Endothelial cell (in vitro differentiated cells): ENCODE measurements around the gene UNC5CL. TPM values are rescaled to one million over a fixed set of nuclear protein-coding genes. Genes with fewer than 3 reads are reported as not detected.
A peak's percentile ranks its signal among the peaks of the same experiment; 100 is the strongest.

ENCODE experiments used
- DNase-seq: peaks from one replicate; pipeline ENCODE4 v3.0.0; 2021; ENCODE audit warnings: low spot score
- H3K27ac Mint-ChIP-seq: one replicate; pipeline ENCODE4 v1.8.0; 2021; ENCODE audit warnings: mixed read lengths, inconsistent platforms; ENCODE audit not compliant: unreplicated experiment
- H3K27me3 Mint-ChIP-seq: one replicate; pipeline ENCODE4 v1.8.0; 2021; ENCODE audit warnings: mild to moderate bottlenecking, moderate library complexity, mixed read lengths, inconsistent platforms; ENCODE audit not compliant: unreplicated experiment
- H3K36me3 Mint-ChIP-seq: one replicate; pipeline ENCODE4 v1.8.0; 2021; ENCODE audit warnings: mild to moderate bottlenecking, low read depth, mixed read lengths, inconsistent platforms; ENCODE audit not compliant: unreplicated experiment
- H3K4me1 Mint-ChIP-seq: one replicate; pipeline ENCODE4 v1.8.0; 2021; ENCODE audit warnings: mild to moderate bottlenecking, mixed read lengths, inconsistent platforms; ENCODE audit not compliant: unreplicated experiment
- H3K4me3 Mint-ChIP-seq: one replicate; pipeline ENCODE4 v1.8.0; 2021; ENCODE audit warnings: mild to moderate bottlenecking, mixed read lengths, inconsistent platforms; ENCODE audit not compliant: unreplicated experiment
- H3K9me3 Mint-ChIP-seq: one replicate; pipeline ENCODE4 v1.8.0; 2021; ENCODE audit warnings: mixed read lengths, inconsistent platforms; ENCODE audit not compliant: unreplicated experiment
- total RNA-seq: library from RNA; stranded (reverse); fragmentation: NEBNext Ultra II Directional; extraction: Animal tissue kit (Norgen Biotek cat#: 25700); gene quantifications from one replicate; pipeline ENCODE4 v1.2.1, GENCODE V29; 2021; ENCODE audit not compliant: unreplicated experiment
- TF ChIP-seq, protein P1 (sequence below): fragments of 200-600 bp; sonication (generic); IDR thresholded peaks from one replicate; pipeline ENCODE4 v1.5.0; 2021; ENCODE audit warnings: antibody characterized with exemption; ENCODE audit not compliant: unreplicated experiment

UNC5CL gene
- total RNA-seq, 1 donor from 2014 or later: 0.59 TPM

DNA sequence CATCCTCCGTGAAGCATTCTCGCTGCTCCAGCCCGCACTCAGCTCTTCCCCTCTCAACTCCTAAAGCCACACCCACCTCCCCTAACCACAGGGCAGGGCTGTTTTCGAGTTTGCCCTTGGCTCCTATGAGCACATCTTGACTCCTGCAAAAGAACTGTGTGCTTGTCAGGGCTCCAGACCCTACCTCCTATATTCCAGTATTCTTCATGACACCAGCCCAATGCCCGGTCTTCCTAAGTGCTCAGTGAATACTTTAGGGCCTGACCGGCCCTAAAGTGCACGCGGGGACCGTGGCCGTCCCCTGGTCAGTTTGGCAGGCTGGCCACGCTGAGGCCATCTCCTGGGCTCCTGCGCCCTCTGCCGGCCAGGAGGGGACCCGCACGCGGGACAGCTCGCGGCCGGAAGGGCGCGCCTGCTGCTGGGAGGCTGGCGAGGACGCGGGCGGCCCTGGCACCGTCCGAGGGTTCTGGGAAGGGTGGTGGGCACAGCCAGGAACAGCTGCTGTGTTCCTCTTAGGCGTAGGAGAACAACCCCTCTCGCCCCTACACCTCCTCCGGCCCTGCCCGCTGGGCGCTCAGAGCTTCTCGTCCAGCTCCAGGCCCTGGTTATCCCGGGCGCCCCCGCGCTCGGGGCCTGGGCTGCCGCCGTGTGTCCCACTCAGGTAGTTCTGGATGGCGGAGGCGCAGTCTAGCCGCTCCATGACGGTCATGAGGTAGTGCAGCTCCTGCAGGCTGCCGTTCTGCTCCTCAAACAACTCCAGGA, 11.0 kb downstream of the UNC5CL start:
- H3K27me3 Mint-ChIP-seq: no peaks in the 10 kb centered on the region
- peak; percentile 93 for DNase-seq
- no peaks in the 10 kb centered on the region for H3K9me3 Mint-ChIP-seq
- TF ChIP-seq, protein P1, sequence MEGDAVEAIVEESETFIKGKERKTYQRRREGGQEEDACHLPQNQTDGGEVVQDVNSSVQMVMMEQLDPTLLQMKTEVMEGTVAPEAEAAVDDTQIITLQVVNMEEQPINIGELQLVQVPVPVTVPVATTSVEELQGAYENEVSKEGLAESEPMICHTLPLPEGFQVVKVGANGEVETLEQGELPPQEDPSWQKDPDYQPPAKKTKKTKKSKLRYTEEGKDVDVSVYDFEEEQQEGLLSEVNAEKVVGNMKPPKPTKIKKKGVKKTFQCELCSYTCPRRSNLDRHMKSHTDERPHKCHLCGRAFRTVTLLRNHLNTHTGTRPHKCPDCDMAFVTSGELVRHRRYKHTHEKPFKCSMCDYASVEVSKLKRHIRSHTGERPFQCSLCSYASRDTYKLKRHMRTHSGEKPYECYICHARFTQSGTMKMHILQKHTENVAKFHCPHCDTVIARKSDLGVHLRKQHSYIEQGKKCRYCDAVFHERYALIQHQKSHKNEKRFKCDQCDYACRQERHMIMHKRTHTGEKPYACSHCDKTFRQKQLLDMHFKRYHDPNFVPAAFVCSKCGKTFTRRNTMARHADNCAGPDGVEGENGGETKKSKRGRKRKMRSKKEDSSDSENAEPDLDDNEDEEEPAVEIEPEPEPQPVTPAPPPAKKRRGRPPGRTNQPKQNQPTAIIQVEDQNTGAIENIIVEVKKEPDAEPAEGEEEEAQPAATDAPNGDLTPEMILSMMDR: peak; percentile 99
- peak overlapping the region; percentile 85 for H3K4me3 Mint-ChIP-seq
- H3K27ac Mint-ChIP-seq: peak overlapping the region; percentile 9
- H3K4me1 Mint-ChIP-seq: peaks cover 21% of the 10 kb centered on the region
- H3K36me3 Mint-ChIP-seq: no peaks in the 10 kb centered on the region

GRCh38 chr6:41027241-41027640, 11.8 kb downstream of the UNC5CL start:
- TF ChIP-seq, protein P1: no peak
- Mint-ChIP-seq H3K9me3 (no peaks in the 10 kb centered on the region), H3K4me3 (peak overlapping the region; percentile 85), H3K4me1 (peaks cover 21% of the 10 kb centered on the region), H3K27me3 (no peaks in the 10 kb centered on the region), H3K36me3 (no peaks in the 10 kb centered on the region), H3K27ac (peak overlapping the region; percentile 9)
- no peak for DNase-seq

DNA sequence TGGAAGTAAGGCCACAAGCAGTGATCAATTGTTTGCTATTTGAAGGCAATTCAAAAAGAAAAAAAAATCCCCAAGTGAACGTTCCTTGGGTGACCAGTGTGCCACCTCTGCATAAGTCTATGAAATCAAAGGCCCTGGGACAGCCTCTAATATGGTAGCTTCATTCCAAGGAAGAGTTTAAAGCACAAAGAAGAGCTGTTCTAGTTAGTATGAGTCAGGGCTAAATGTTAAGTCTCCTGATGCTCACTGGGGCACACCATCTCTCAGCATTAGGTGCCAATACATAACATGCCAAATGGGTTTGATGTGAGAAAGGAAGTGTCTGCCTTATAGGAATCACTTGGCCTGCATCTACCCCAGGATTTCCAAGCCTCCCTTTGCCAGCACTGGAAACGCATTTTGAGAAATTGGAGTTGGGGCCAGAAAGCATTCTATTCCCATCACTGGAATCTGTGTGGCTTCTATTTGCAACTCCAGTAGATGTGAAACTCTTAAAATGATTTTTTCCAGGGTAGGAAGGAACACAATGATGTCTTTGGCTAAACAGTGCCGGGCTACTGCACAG, 13.0 kb downstream of the UNC5CL start:
- Mint-ChIP-seq H3K4me1 (peaks cover 20% of the 10 kb centered on the region), H3K27me3 (peaks cover 2% of the 10 kb centered on the region), H3K9me3 (no peaks in the 10 kb centered on the region), H3K27ac (no peak overlapping the region), H3K4me3 (no peak overlapping the region), H3K36me3 (no peaks in the 10 kb centered on the region)
- TF ChIP-seq, protein P1: no peak
- DNase-seq: no peak

DNA sequence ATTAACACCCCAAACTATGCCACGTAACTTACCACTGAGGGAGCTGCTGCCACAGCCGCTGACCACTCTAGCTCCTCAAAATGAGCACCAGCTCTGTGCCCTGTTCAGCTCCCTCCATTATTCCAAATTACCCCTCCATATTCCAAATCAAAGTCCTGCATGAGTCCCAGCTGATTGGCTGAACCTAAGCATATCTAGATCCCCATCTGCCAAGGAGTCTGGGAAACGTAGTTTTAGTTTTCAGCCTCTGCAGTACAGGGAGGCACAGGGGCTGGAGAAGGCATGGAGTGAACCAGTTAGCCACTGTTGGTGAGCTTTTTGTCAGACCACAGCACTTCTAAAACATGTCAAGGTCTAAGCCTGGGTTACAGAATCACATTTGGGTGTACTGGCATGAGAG, 15.9 kb downstream of the UNC5CL start:
- Mint-ChIP-seq H3K9me3 (no peaks in the 10 kb centered on the region), H3K36me3 (peaks cover 4% of the 10 kb centered on the region), H3K4me1 (peaks cover 11% of the 10 kb centered on the region), H3K27ac (no peak overlapping the region), H3K4me3 (no peak overlapping the region), H3K27me3 (peaks cover 2% of the 10 kb centered on the region)
- TF ChIP-seq, protein P1: no peak
- DNase-seq: no peak

- no peak for DNase-seq
- H3K27me3 Mint-ChIP-seq: peaks cover 2% of the 10 kb centered on the region
- TF ChIP-seq, protein P1: no peak
- H3K36me3 Mint-ChIP-seq: peaks cover 4% of the 10 kb centered on the region
- H3K4me3 Mint-ChIP-seq: no peak overlapping the region
- H3K4me1 Mint-ChIP-seq: peaks cover 7% of the 10 kb centered on the region
- no peak overlapping the region for H3K27ac Mint-ChIP-seq
- H3K9me3 Mint-ChIP-seq: no peaks in the 10 kb centered on the region
Measured at GRCh38 chr6:41022294-41022693, 16.7 kb downstream of the UNC5CL start.
